Esophagus muscularis mucosa (tissue), 3 donors: Measurements from ENCODE around the gene HYCC2.

Experiments
- POLR2A ChIP-seq: fragments of 450-650 bp; IDR thresholded peaks from one replicate; pipeline ENCODE4 v1.6.1; 2017; ENCODE audit warnings: antibody characterized with exemption, moderate library complexity, mild to moderate bottlenecking, low read depth
- TF ChIP-seq, protein P1 (sequence below), 3 experiments: fragments of 200-600 bp in 2 of 3; fragments of 450-650 bp in 1 of 3; sonication (generic) in 2 of 3; IDR thresholded peaks; one replicate each; pipeline ENCODE4 v1.5.1; 2017 to 2019; ENCODE audit warnings: antibody characterized with exemption in 3 of 3, mild to moderate bottlenecking in 2 of 3, moderate library complexity in 1 of 3

DNA sequence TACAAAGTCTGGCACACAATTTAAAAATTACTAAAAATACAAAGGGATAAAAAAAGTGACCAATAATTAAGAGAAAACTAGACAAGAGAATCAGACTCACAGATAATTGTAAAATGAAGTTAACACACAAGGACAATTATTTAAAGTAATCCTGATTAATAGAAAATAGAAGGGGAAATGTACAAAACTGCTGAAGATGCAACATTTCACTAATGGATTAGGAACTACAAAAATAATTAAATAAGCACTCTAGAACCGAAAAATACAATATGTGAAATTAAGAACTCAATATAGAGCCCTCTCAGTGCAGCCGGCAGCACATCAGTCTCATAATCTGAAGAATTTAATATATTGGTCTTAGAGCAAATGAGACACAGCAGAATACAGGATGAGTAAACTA is 24.6 kb downstream of the HYCC2 start:
- TF ChIP-seq, protein P1, sequence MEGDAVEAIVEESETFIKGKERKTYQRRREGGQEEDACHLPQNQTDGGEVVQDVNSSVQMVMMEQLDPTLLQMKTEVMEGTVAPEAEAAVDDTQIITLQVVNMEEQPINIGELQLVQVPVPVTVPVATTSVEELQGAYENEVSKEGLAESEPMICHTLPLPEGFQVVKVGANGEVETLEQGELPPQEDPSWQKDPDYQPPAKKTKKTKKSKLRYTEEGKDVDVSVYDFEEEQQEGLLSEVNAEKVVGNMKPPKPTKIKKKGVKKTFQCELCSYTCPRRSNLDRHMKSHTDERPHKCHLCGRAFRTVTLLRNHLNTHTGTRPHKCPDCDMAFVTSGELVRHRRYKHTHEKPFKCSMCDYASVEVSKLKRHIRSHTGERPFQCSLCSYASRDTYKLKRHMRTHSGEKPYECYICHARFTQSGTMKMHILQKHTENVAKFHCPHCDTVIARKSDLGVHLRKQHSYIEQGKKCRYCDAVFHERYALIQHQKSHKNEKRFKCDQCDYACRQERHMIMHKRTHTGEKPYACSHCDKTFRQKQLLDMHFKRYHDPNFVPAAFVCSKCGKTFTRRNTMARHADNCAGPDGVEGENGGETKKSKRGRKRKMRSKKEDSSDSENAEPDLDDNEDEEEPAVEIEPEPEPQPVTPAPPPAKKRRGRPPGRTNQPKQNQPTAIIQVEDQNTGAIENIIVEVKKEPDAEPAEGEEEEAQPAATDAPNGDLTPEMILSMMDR (IDR thresholded peaks at IDR 0.05) = no peak
- TF ChIP-seq POLR2A = no peak
